Stimulated activated CD4-positive, alpha-beta T cell treated with anti-CD3 and anti-CD28 coated beads, Interleukin-4, amount 100 ng/mL, for 1 hour (primary cell): ENCODE results near the gene GFY.
A peak's percentile ranks its signal among the peaks of the same experiment; 100 is the strongest.
"Not testable (repeated sequence)": the region's sequence is repeated elsewhere in the genome, so short reads cannot be mapped to it uniquely, and the experiment has no call there.

Source experiments
- DNase-seq: peaks from one replicate; pipeline ENCODE4 v3.0.0-alpha.2; 2020

The GFY gene

DNA sequence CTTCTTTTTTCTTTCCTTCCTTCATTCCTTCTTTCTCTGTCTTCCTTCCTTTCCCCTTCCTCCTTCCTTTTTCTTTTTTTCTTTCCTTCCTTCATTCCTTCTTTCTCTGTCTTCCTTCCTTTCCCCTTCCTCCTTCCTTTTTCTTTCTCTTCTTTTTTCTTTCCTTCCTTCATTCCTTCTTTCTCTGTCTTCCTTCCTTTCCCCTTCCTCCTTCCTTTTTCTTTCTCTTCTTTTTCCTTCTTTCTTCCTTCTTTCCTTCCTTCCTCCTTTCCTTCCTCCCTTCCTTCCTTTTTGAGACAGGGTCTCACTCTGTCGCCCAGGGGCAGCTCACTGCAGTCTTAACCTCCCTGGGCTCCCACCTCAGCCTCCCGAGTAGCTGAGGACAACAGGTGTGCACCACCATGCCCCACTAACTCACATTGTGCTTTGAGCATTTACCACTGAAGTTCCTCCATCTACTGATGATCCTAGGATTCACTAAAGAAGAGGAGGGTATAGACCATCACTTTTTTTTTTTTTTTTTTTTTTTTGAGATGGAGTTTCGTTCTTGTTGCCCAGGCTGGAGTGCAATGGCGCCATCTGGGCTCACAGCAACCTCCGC is 19.0 kb downstream of the GFY start:
- not testable (repeated sequence) for DNase-seq

DNA sequence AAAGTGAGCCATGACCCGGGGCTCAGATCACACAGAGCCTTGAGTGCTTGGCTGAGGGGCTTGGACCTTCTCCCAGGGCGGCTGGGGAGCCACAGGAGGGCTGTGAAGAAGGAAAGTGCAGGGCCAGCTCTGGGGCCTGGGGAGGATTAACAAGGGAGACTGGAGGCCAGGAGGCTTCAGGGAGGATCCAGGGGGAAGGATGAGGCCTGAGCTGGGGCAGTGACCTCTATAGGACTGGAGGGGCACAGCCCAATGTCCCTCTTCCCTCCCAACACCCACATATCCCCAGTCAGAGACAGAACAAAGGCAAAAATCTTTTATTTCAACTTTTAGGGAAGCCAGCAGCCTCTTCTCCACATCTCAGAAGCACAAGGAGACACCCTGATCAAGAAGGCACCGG is 20.8 kb downstream of the GFY start:
- DNase-seq = no peak

DNA sequence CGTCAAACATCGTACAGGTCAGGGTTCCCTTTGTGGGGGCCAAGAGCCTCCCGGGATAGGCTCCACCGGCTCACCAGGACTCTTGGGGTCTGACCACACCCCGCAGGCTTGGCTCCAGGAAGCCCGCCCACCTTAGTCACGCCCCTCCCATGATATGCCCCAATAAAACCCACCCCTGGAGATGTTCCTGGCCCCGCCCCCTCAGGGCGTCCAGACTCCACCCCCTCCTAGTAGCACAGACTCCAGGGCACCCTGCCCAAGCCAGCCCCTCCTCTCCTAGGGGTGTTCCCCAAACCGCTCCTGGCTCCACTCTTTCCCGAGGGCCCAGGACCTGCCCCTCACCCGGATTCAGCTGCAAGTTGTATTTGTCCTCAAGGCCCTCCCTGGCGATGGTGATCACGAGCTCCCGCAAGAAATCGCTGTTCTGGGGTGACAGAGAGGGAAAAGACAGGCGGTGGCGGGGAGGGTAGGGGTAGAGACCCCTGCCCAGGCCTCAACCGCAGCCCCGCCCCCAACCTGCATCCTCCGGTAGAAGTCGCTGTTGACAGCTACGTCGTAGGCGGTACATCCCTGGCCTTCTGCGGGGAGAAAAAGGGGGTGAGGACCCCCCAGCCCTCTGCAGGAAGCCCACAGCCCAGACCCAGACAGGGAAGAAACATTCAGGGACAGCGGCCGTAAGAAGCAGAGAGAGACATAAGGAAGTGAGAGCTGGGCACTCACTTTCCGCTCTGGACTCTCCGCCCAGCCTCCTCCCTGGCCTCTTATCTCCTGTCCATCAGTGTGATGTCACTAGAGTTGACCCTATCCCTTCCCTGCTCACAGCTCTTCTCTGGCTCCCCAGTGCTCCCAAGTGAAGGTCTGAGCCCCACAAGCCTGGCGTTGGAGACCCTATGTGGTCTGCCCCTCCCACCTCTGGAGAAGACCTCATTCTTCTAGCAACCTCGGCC is 22.6 kb downstream of the GFY start:
- DNase-seq = peak; percentile 29

- no peak for DNase-seq
Measured at GRCh38 chr19:49448432-49448786, 23.2 kb downstream of the GFY start.

DNA sequence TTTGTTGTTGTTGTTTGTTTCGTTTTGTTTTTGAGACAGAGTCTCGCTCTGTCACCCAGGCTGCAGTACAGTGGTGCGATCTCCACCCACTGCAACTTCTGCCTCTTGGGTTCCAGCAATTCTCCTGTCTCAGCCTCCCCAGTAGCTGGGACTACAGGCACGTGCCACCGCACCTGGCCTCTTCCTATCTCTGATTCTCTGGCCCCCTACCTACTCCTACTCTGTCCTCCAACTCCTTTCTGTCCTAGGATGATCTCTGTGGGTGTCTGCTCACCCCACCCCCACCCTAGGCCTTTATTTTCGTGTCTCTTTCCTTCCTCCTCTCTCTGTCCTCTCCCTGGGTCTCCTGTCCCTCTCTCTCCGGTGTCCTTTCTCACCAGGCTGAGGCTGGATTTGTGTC is 25.2 kb downstream of the GFY start:
- DNase-seq = no peak

GRCh38 chr19:49451430-49452181 is 26.4 kb downstream of the GFY start, which contains the start of gene PIH1D1:
Gene PIH1D1 (minus strand): TSS chr19:49451814. CDS start chr19:49451574, 240 bp downstream.
- DNase-seq = peak; percentile 90

DNA sequence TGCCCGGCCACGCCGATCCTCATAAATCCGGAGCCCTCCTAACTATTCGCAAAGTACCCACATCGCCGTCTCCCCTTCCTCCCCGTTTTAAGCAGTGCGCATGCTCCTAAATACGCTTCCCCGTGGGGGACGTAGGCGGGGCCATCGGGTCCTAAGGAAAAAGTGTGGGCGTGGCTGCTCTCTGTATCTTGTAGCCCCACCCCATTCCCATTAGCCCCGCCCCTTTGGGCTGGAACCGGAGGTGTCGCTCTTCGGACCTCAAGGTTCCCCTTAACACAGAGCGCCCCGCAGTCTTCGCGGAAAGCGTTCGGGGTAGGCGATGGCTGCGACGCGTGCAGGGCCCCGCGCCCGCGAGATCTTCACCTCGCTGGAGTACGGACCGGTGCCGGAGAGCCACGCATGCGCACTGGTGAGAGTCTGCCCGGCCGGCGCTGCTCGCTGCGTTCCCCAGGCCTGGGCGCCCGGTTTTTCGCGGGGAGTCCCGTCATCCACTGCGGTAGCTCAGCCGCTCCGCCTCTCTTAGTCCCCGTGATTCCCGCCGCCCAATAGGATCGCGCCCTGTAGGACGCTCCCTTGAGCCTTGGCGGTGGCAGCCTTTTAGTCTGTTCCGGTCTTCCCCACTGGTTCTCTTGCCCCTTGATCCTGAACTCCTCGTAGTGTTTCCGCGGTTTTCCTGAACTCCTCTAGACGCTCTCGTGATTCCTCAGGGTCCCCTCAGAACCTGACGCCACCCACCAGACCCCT is 28.0 kb downstream of the GFY start, which contains the start of gene ALDH16A1:
Gene ALDH16A1, plus strand, starts transcription at position 213 of the 744 bp plus-strand sequence. Its CDS starts 107 bp downstream, at position 320.
- peak; percentile 97 for DNase-seq

GRCh38 chr19:49453757-49454240 is 28.6 kb downstream of the GFY start:
- no peak for DNase-seq

DNA sequence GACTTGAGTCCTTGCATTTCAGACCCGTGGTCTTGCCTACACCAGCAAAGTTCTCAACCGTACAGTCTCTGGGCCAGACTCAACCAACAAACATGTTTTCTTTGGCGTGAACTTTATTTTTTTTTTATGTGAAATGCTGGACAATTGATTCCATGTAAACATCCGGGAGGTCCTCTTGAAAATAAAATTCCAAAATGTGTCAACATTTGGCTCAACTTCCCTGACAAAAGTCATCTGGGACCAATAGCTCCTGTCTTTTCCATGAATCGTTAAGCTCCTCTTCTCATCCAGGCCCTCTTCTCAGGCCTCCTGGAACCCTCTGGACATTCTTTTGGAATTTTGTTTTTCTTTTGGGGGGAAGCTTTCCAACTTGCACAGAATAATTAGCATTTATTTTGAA is 30.6 kb downstream of the GFY start:
- DNase-seq = no peak

- no peak for DNase-seq
Measured at GRCh38 chr19:49456326-49456725, 31.1 kb downstream of the GFY start.

DNA sequence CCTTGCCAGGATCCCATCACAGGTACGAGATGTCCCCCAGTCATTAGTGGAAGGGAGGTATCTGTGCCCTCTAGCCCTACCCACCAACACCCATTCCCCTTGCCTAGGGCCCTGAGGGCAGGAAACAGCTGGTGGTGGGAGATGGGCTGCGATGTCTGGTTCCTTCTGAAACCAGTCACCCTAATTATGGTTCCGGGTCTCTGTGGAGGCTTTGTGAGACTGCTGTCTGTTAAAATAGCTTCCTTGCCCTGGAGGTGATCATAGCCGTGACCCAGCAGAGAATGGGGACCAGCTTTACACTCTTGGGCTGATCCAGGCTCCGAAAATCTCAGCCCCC is 33.3 kb downstream of the GFY start:
- DNase-seq = no peak

- no peak for DNase-seq
Measured at GRCh38 chr19:49459388-49459787, 34.2 kb downstream of the GFY start.

GRCh38 chr19:49461130-49461529 is 35.9 kb downstream of the GFY start:
- DNase-seq = not testable (repeated sequence)

GRCh38 chr19:49461656-49462055 is 36.5 kb downstream of the GFY start:
- no peak for DNase-seq

DNA sequence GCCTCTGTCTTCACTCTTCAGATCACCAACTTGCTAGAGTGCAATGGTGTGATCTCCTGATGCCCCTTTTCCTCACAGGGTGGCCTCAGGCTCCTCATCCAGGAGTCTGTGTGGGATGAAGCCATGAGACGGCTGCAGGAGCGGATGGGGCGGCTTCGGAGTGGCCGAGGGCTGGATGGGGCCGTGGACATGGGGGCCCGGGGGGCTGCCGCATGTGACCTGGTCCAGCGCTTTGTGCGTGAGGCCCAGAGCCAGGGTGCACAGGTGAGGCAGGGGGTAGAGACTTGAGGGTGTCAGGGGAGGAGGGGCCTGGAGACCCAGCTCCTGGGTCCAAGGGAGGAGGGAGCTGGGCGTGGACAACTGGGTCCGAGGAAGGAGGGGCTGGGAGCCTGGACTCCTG is 37.3 kb downstream of the GFY start:
- no peak for DNase-seq

DNA sequence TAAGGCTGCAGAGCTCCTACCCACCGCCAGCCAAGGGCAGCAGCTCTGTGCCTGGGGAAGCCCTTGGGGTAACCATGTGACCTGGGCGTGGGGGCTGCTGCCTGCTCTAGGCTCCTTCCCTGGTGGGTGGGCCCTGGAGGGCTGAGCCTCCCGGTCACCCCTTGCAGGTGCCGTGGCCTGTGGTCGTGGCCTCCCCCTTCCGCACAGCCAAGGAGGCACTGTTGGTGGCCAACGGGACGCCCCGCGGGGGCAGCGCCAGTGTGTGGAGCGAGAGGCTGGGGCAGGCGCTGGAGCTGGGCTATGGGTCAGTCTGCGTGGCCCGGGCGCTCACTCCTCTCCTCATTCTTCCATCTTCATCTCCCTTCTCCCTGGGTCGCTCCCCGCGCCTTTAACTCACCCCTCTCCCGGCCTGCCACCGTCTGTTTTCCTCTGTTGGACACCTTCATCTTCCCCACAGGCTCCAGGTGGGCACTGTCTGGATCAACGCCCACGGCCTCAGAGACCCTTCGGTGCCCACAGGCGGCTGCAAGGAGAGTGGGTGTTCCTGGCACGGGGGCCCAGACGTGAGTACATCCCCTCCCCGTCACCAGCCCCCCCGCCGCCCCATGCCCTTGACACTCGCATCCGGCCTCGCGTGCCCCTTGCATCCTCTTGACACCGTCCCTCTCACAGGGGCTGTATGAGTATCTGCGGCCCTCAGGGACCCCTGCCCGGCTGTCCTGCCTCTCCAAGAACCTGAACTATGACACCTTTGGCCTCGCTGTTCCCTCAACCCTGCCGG is 39.0 kb downstream of the GFY start:
- no peak for DNase-seq

DNA sequence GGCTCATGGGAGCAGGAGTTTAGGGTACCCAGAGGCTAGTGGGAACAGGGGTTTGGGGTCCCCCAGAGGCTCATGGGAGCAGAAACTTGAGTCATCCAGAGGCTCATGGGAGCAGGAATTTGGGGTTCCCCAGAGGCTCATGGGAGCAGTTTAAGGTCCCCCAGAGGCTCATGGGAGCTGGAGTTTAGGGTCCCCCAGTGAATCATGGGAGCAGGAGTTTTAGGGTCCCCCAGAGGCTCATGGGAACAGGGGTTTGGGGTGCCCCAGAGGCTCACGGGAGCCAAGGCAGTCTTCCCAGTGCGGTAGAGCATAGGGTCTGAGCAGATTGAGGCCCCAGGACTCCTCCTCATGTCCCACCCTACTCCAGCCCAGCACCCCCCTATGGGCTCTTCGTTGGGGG is 40.2 kb downstream of the GFY start:
- no peak for DNase-seq

- DNase-seq = no peak
Measured at GRCh38 chr19:49468199-49468598, 43.0 kb downstream of the GFY start.

- no peak for DNase-seq
Measured at GRCh38 chr19:49468746-49469447, 43.7 kb downstream of the GFY start.

DNA sequence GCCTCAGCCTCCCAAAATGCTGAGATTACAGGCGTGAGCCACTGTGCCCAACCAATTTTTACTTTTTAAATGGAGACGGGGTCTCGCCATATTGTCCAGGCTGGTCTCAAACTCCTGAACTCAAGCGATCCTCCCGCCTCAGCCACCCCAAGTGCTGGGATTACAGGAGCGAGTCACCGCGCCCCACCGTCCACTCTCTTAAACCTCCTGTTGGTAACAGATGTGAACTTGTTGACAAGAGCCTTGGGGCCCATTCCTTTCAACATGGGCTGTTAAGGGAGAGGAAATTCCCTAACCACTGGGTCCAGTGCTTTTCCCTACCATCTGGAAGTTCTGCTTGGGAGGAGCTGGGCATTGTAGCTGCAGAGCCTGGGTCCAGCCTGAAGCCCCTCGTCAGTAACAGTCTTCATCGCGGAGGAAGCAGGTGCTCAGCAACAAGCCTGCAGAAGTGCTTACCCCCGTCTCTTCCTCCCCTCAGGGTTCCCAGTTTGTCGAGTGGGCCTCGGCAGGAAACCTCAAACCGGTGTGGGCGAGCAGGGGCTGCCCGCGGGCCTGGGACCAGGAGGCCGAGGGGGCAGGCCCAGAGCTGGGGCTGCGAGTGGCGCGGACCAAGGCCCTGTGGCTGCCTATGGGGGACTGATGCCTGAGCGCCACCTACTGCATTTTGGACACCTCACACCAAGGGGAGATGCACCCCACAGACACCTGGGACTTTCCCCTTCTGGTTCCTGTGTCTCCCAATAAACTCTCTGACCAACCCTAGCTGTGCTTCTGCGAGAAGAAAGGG is 44.8 kb downstream of the GFY start:
- DNase-seq = peak; percentile 65
